GM18499 (cell line): ENCODE data around the gene ZNF296.

Source experiments
- ATAC-seq: cut with Tn5 transposase; IDR thresholded peaks from one replicate; pipeline ENCODE4 v1.9.1; 2021; ENCODE audit warnings: moderate number of reproducible peaks; ENCODE audit not compliant: insufficient read depth, unreplicated experiment

The ZNF296 gene

GRCh38 chr19:45103508-45104319 is 27.4 kb upstream of the ZNF296 start:
- ATAC-seq, result no peak

DNA sequence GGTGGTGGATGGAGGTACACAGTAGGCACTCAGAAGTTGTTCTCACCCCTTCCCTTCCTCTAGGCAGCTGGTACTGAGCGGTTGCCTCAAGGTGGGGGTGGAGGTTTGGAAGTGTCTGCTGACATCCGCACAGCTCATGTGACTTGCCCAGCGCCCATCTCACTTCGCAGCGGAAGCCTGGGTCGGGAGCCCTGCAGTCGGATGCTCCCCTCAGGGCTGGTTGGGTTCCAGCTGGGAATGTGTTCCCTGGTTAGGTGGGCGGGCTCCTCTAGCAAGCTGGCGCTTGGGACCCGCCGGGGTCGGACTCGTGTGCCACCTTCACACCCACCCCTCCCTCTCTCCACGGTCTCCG is 26.9 kb upstream of the ZNF296 start:
- ATAC-seq, result no peak

- ATAC-seq, result no peak
Measured at GRCh38 chr19:45102481-45102880, 26.2 kb upstream of the ZNF296 start.

- no peak for ATAC-seq
Measured at GRCh38 chr19:45101806-45102205, 25.5 kb upstream of the ZNF296 start.

- ATAC-seq, result no peak
Measured at GRCh38 chr19:45100846-45101252, 24.6 kb upstream of the ZNF296 start.

GRCh38 chr19:45100201-45100600 is 23.9 kb upstream of the ZNF296 start:
- ATAC-seq, result no peak

GRCh38 chr19:45099467-45100191 is 23.4 kb upstream of the ZNF296 start:
- ATAC-seq, result no peak

DNA sequence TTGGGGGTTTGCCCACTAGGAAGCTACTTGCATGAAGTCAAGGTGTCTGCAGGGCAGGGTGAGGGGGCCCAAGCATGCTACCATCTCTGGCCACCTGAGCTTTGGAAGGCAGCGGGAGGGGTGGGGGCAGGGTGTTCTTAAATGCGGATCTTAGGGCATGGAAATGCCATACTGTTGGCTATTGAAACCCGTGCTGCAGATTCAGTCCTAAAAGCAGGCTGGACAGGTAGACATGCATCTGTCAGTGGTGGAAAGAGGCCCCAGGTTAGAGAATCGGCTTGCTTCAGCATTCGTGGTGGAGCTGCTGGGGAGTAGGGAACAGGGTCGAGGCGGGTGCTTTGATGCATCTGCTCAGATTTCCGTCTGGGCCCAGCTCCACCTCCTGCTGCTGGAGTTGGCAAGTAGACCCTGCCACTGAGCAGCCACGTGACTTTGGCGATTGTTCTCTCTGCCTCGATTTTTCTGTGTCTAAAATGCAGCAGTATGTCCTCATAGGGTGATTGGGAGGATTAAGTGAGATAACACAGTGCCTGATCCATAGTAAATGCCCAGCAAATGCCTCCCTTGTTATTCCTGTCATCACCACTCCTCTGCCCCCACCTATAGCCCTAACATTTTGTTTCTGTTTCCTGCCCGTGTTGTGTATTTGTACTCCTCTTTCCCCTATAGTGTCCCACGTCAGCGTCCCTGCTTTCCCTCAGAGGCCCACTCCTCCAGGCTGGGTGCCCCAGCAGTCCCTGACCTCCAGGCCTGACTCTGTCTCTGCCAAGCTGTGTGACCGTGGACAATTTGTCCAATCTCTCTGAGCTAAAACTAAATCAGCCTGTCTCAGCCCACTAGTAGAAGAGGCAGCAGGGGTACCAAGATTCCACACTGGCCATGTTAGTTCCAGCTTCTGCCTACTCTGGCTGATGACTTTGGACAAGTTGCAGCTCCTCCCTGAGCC is 22.5 kb upstream of the ZNF296 start:
- no peak for ATAC-seq

- ATAC-seq, result no peak
Measured at GRCh38 chr19:45097776-45098520, 21.7 kb upstream of the ZNF296 start.

- ATAC-seq, result no peak
Measured at GRCh38 chr19:45097450-45097775, 21.1 kb upstream of the ZNF296 start.

DNA sequence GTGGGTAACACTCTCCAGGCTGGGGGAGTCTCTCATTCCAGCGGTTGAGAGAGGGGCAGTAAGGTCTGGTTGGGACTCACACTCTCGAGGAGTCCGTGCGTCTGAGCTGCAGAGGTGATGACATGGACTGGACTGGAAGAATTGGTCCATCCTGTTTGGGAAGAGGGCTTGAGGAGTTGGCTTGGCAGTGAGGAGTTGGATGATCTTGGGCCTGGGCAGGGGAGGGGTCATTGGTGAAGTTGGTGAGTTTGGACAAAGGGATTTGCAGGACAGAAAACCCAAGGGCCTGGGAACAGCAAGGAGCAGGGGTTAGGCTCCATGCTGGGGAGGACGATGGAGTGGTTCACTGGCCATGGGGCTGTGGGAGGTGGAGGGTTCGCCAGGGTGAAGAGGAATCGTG is 20.4 kb upstream of the ZNF296 start:
- ATAC-seq, result no peak

- ATAC-seq, result no peak
Measured at GRCh38 chr19:45095496-45096413, 19.5 kb upstream of the ZNF296 start.

DNA sequence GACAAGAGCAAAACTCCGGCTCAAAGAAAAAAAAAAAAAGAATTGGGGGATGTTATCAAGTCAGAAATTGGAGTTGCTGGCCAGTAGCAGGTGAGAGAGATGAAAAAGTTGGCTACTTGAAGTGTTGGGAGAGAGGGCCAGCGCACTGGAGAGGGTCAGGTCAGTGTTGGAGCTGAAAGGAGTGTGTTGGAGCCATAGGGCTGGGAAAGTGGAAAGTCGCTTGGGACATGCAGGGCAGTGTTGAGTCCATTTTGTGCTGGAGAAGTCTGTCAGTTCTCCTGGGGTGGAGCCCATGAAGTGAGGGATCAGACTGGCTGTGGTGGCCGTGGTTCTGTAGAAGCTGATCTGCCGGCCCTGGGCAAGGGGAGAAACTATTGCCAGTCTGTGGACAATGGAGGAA is 18.4 kb upstream of the ZNF296 start:
- ATAC-seq, result no peak

- ATAC-seq, result no peak
Measured at GRCh38 chr19:45094137-45094536, 17.9 kb upstream of the ZNF296 start.

- ATAC-seq, result no peak
Measured at GRCh38 chr19:45092747-45093678, 16.7 kb upstream of the ZNF296 start, which contains the start of gene PPP1R37. PPP1R37 (plus strand) TSS chr19:45093179; CDS start chr19:45093326, 147 bp downstream.

GRCh38 chr19:45091031-45091923 is 15.0 kb upstream of the ZNF296 start:
- no peak for ATAC-seq

DNA sequence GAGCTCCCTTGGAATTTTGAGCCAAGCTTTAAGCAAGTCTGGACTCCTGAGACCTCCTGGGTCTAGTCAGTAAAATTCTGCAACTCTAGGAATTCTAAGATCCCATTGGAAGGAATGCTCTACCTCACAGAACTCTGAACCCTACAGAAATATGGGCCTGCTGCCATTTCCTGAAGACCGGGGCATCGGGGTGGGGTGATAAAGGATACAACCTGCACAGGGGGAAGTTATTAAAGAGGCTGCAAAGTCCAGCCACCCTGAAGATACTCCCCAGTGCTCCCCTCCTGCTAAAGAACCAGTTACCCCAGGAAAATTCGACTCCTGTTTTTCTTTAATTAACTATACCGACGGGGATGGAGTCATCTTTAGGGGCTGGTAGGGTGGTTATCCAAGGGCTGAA is 14.3 kb upstream of the ZNF296 start:
- ATAC-seq, result no peak
